Osteoblast (primary cell): Measurements from ENCODE around the gene CLTC. TPM values are rescaled to one million over a fixed set of nuclear protein-coding genes. Genes with fewer than 3 reads are reported as not detected.
A peak's percentile ranks its signal among the peaks of the same experiment; 100 is the strongest.

Experiments
- DNase-seq: peaks from one replicate; pipeline ENCODE4 v3.0.0; 2011; ENCODE audit warnings: low spot score, mixed read lengths; ENCODE audit not compliant: insufficient read length; ENCODE audit errors: missing footprints
- H2AFZ ChIP-seq: 2 replicates; pipeline ENCODE4 v1.6.0; 2011; ENCODE audit warnings: mild to moderate bottlenecking, low read length
- H3K27ac ChIP-seq: 2 replicates; pipeline ENCODE4 v1.5.1; 2011; ENCODE audit warnings: mild to moderate bottlenecking, low read depth, low read length, moderate library complexity
- H3K27me3 ChIP-seq: 2 replicates; pipeline ENCODE4 v1.6.0; 2012; ENCODE audit warnings: mild to moderate bottlenecking, control low read depth, inconsistent platforms, low read length, moderate library complexity; ENCODE audit not compliant: insufficient read depth
- H3K36me3 ChIP-seq: 2 replicates; pipeline ENCODE4 v1.5.1; 2011; ENCODE audit warnings: mild to moderate bottlenecking, low read length, control low read depth, moderate library complexity; ENCODE audit not compliant: insufficient read depth
- H3K4me1 ChIP-seq: 2 replicates; pipeline ENCODE4 v1.5.1; 2011; ENCODE audit warnings: mild to moderate bottlenecking, low read length, control low read depth, moderate library complexity; ENCODE audit not compliant: insufficient read depth
- H3K4me2 ChIP-seq: 2 replicates; pipeline ENCODE4 v1.6.0; 2011; ENCODE audit warnings: mild to moderate bottlenecking, low read length; ENCODE audit not compliant: insufficient read depth
- H3K4me3 ChIP-seq: fragments of 200-600 bp; sonication (generic); 3 replicates; pipeline ENCODE4 v1.5.1; 2012; ENCODE audit warnings: mild to moderate bottlenecking, low read length, inconsistent platforms; ENCODE audit not compliant: insufficient read depth
- H3K79me2 ChIP-seq: 2 replicates; pipeline ENCODE4 v1.6.0; 2012; ENCODE audit warnings: mild to moderate bottlenecking, low read length, control low read depth, inconsistent platforms; ENCODE audit not compliant: insufficient read depth
- H3K9me3 ChIP-seq: 2 replicates; pipeline ENCODE4 v1.5.1; 2011; ENCODE audit warnings: low read depth, low read length, control low read depth
- H4K20me1 ChIP-seq: 2 replicates; pipeline ENCODE4 v1.6.0; 2012; ENCODE audit warnings: mild to moderate bottlenecking, low read length, control low read depth; ENCODE audit not compliant: insufficient read depth
- total RNA-seq: library from RNA; depleted of rRNA; stranded (reverse); fragments of >200 nt; gene quantifications from 2 replicates; pipeline ENCODE4 v1.2.3, GENCODE V29; 2012
- TF ChIP-seq, protein P1 (sequence below): IDR thresholded peaks from 2 replicates; pipeline ENCODE4 v1.5.1; 2011; ENCODE audit warnings: mild to moderate bottlenecking, low read depth, low read length, moderate library complexity; ENCODE audit errors: extremely low read depth

Gene CLTC
- total RNA-seq, 1 donor: 518 TPM

DNA sequence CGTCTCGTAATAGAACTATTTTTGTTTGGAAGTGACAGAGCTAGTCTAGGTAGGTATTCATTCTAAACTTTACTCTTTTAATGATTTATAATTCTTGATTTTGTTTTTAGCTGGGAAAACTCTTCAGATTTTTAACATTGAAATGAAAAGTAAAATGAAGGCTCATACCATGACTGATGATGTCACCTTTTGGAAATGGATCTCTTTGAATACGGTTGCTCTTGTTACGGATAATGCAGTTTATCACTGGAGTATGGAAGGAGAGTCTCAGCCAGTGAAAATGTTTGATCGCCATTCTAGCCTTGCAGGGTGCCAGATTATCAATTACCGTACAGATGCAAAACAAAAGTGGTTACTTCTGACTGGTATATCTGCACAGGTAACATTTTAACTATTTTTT lies 27.6 kb downstream of the CLTC start:
- H3K4me2 ChIP-seq: no peak overlapping the region
- no peak for DNase-seq
- H3K27ac ChIP-seq: no peak overlapping the region
- no peaks in the 10 kb centered on the region for H3K27me3 ChIP-seq
- peaks cover 90% of the 10 kb centered on the region for H3K79me2 ChIP-seq
- no peaks in the 10 kb centered on the region for H3K9me3 ChIP-seq
- H2AFZ ChIP-seq: no peak overlapping the region
- peaks cover 44% of the 10 kb centered on the region for H3K4me1 ChIP-seq
- H3K36me3 ChIP-seq: peaks cover 77% of the 10 kb centered on the region
- H4K20me1 ChIP-seq: peaks cover 84% of the 10 kb centered on the region
- H3K4me3 ChIP-seq: no peak overlapping the region
- TF ChIP-seq, protein P1, sequence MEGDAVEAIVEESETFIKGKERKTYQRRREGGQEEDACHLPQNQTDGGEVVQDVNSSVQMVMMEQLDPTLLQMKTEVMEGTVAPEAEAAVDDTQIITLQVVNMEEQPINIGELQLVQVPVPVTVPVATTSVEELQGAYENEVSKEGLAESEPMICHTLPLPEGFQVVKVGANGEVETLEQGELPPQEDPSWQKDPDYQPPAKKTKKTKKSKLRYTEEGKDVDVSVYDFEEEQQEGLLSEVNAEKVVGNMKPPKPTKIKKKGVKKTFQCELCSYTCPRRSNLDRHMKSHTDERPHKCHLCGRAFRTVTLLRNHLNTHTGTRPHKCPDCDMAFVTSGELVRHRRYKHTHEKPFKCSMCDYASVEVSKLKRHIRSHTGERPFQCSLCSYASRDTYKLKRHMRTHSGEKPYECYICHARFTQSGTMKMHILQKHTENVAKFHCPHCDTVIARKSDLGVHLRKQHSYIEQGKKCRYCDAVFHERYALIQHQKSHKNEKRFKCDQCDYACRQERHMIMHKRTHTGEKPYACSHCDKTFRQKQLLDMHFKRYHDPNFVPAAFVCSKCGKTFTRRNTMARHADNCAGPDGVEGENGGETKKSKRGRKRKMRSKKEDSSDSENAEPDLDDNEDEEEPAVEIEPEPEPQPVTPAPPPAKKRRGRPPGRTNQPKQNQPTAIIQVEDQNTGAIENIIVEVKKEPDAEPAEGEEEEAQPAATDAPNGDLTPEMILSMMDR: no peak

DNA sequence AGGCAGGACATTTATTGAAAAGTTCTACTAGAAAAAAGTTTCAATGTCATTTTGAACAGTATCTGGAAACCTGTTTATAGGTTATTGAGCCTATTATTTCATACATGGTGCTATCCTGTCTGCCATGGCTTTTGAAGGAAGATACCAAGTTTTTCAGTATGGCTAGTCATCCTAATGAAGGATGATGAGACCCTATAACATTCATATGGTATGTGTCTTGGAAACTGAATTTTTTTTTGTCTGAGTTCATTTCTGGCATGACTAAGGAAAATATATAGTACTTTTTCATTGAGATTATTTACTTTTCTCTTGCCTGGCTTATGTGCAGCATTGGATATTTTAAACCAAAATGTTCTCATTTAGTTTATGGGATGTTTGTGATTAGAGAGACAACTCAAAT lies 30.2 kb downstream of the CLTC start:
- H3K9me3 ChIP-seq: no peaks in the 10 kb centered on the region
- no peak overlapping the region for H2AFZ ChIP-seq
- peaks cover 89% of the 10 kb centered on the region for H3K36me3 ChIP-seq
- peaks cover 38% of the 10 kb centered on the region for H3K4me1 ChIP-seq
- H3K27me3 ChIP-seq: no peaks in the 10 kb centered on the region
- H3K27ac ChIP-seq: no peak overlapping the region
- no peak overlapping the region for H3K4me3 ChIP-seq
- no peak overlapping the region for H3K4me2 ChIP-seq
- H3K79me2 ChIP-seq: peaks cover 86% of the 10 kb centered on the region
- DNase-seq: peak; percentile 1
- H4K20me1 ChIP-seq: peaks cover 72% of the 10 kb centered on the region
- TF ChIP-seq, protein P1: no peak

DNA sequence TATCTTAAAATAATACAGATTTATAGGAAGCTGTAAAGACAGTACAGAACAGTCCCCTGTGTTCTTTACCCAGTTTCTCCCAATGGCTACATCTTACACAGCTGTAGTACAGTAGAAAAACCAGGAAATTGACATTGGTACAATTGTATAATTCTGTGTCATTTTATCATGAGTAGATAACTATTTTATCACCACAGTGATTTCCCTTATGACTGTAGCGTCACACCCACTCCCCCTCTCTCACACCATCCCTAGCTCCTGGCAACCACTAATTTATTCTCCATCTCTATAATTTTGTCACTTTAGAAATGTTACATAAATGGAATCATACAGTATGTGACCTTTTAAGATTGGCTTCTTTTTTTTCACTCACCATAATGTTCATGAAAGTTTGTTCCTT lies 30.9 kb downstream of the CLTC start:
- no peak overlapping the region for H3K27ac ChIP-seq

DNA sequence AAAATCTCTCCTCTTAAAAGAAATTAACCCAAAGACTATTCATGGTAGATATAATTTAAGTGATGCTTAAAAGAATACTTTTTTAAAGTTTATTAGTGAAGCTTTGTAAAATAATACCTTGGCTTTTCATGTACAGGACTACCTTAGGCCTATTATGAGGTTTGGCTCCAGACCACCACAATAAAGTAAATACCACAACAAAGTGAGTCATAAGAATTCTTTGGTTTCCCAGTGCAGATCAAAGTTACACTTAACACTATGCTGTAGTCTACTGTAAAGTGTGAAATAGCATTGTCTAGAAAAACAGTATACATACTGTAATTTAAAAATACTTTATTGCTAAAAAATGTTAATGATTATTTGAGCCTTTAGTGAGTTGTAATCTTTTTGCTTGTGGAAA lies 31.7 kb downstream of the CLTC start:
- Histone ChIP-seq H3K27ac (peak overlapping the region; percentile 19), H3K4me2 (no peak overlapping the region), H3K36me3 (peaks cover 92% of the 10 kb centered on the region), H3K79me2 (peaks cover 81% of the 10 kb centered on the region), H3K4me1 (peaks cover 39% of the 10 kb centered on the region), H3K9me3 (no peaks in the 10 kb centered on the region), H4K20me1 (peaks cover 66% of the 10 kb centered on the region), H2AFZ (no peak overlapping the region), H3K4me3 (no peak overlapping the region), H3K27me3 (no peaks in the 10 kb centered on the region)
- TF ChIP-seq, protein P1: no peak
- no peak for DNase-seq

More for the DNA sequence above, 30.9 kb downstream of the CLTC start:
- Histone ChIP-seq H3K27me3 (no peaks in the 10 kb centered on the region), H3K4me2 (no peak overlapping the region), H3K79me2 (peaks cover 86% of the 10 kb centered on the region), H2AFZ (no peak overlapping the region), H3K36me3 (peaks cover 90% of the 10 kb centered on the region), H4K20me1 (peaks cover 73% of the 10 kb centered on the region), H3K9me3 (no peaks in the 10 kb centered on the region), H3K4me1 (peaks cover 38% of the 10 kb centered on the region), H3K4me3 (no peak overlapping the region)
- no peak for DNase-seq
- TF ChIP-seq, protein P1: no peak
